ACHN (cell line): ENCODE results near the gene ITGB8.
A peak's percentile ranks its signal among the peaks of the same experiment; 100 is the strongest.

Experiments
- DNase-seq: peaks from one replicate; pipeline ENCODE4 v3.0.0-alpha.2; 2015
- in situ Hi-C: cut with HindIII; loops from 2 replicates; pipeline ENCODE4 v1.10.0; 2017; ENCODE audit warnings: low sequenced_read_pairs, low pct_ligation_motif_present, low pct_unique_long_range_greater_than_20kb

ITGB8 gene

GRCh38 chr7:20395511-20395910, 64.8 kb downstream of the ITGB8 start:
- DNase-seq = no peak
- in situ Hi-C loops = no loop called here

DNA sequence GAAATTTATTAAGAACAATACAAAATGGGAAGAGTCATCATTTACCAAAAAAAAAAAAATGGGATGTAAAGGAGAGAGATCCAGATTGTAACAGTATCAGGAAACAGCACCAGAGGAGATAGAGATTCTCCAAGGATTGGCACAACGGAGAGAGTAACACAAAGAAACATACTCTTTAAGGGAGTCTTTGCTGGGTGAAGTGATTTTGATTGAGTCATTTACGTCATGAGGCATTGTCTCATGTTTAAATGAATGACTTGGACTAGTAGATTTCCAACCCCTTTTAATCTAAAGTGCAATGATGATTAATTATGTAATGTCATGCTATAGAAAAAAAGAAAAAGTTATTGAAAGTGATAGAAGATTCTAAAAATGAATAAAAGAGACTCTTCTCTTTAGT, 68.8 kb downstream of the ITGB8 start:
- no peak for DNase-seq
- in situ Hi-C loops = no loop called here

GRCh38 chr7:20401861-20402746, 71.4 kb downstream of the ITGB8 start:
- DNase-seq = no peak
- in situ Hi-C loops = no loop called here

DNA sequence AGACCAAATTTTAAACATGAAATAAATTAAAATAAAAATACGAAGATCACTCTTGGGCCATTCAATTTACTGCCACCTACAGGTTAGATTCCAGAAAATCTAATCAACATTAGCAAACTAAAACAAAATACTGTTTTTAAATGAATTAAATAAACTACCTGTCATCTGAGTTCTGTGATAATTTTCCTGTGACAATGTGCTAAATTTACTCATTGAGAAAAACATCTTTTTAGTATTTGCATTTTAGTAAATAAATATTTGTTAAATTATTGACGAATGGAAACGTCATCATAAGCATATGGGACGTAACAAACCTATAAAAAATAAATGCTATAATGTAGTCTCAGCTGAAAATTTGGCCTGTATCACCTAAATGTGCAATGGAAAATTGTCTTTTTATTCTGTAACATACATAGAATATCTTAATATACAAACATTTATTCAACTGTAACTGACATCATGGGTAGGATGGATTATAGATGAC, 72.1 kb downstream of the ITGB8 start:
- peak; percentile 25 for DNase-seq
- in situ Hi-C loops = no loop called here

DNA sequence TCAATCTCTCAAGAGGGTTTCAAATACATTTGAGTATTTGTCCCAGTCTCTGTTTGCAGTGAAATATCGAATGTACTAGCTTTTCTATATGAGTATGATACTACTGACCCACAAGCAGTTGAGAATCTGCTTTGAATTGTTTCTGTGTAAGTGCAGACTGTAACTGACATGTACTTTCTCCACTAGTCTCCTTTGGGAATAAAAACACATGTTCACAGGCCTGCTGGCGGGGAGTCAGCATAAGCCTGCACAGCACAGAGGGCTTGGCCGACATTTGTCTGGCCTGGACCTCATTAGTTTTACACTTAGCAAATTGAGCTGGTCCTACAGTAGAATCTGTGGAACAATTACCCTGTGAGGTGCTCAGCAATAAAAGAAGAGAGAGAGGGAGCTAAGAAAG, 72.6 kb downstream of the ITGB8 start:
- in situ Hi-C loops = no loop called here
- DNase-seq = no peak

DNA sequence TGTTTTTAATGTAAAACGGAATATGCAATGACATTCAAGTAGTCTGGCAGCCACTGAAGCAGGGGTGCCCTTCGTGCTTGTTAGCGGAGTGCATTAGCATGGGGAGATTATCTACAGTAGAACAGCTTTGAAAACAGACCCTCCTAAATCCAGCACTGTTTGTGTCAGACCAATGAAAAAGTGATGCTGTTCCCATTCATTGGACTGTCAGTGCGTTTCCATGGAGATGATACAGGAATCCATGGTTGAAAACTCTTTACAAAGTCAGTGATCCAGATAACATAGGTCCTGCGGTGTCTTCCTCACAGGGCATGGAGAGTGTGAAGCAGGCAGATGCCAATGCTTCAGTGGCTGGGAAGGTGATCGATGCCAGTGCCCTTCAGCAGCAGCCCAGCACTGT, 73.6 kb downstream of the ITGB8 start:
- in situ Hi-C loops = no loop called here
- no peak for DNase-seq

DNA sequence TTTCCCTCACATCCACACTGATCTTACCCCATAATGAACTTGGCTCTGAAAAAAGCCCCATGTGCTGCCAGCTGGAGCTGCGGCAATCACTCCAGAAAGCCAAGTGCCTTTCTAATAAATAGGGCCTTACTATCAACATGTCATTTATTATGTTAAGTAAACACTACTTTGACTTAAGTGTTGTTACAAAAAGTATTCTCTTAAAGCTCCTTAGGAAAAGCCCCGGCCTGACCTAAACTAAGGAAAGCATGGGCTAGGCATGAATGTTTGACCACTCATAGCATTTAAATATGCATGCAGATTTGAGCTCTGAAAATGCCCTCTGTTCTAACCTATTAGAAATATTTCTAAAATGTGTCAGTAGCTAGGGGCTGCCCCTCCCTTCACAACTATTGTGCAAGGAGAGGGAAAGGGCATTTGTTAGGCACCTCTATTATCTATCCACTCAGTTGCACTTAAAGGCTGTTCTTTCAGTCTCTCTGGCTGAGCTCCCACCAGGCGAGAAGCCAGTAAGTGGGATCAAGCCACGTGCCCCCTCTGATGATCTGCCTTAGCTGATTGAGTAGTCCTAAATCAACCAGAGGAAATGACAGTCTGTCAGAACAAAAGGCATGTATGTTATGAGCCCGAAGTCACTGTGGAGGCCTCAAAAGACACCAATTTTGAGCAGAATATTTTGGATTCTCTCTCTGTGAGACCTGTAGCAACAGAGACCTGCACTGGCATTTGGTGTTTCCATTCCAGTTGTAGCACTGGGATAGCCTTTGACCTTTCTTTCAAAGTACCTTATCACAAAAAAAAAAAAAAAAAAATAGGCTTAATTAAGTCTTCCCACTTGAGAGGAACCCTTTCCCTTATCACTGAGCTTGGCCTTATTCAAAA, 77.1 kb downstream of the ITGB8 start:
- peak; percentile 32 for DNase-seq
- in situ Hi-C loops = no loop called here

DNA sequence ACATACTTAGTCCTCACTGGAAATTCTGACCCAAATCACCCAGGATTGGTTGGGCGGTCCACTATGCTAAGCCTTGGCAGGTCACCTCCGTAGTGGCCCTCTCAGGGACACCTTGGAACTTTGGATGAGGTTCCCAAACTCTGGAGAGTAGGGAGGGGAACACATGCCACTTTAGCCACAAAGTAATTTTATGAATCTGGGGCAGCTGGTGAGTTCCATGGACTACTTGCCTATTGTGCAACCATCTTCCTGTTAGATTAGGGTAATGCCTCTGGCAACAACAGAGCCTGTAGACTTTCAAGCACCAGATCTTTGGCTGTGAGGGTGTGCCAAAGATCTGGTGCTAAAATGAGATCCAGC, 77.7 kb downstream of the ITGB8 start:
- DNase-seq = no peak
- in situ Hi-C loops = no loop called here

- in situ Hi-C loops = no loop called here
- peak; percentile 15 for DNase-seq
Measured at GRCh38 chr7:20409961-20410360, 79.3 kb downstream of the ITGB8 start.

DNA sequence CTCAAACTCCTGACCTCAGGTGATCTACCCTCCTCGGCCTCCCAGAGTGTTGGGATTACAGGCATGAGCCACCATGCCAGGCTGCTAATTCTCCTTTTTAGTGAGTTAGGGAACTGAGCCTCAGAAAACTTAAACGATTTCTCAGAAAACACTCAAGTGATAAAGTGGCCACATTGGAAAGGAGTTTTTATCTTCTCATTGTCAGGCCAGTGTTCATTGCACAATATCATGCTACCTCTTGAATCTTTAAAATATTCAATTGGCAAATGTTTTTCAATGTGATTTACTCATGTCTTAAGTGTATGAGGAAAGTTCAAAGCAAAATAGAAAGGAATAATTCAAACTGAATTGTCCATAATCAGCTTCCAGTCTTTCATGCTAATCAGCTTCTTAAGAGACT, 80.7 kb downstream of the ITGB8 start:
- in situ Hi-C loops = no loop called here
- DNase-seq = no peak

DNA sequence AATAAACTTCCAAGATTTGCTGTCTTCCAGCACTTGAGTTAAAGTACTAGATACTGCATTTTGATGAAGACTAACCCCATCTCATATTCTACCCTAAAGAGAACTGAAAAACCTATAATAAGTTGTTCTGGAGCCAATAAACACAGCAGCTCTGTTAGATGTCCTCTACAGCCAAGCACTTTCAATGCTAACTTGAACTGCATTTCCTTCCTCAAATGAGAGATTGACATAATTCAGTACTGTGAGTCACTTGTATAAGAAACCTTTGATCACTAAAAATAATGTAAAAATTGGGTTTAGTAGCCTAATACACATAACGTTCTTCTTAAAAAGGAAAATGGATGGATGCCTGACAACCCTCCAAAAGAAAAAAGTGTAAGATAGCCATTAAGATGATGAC, 81.3 kb downstream of the ITGB8 start:
- DNase-seq = no peak
- in situ Hi-C loops = no loop called here

DNA sequence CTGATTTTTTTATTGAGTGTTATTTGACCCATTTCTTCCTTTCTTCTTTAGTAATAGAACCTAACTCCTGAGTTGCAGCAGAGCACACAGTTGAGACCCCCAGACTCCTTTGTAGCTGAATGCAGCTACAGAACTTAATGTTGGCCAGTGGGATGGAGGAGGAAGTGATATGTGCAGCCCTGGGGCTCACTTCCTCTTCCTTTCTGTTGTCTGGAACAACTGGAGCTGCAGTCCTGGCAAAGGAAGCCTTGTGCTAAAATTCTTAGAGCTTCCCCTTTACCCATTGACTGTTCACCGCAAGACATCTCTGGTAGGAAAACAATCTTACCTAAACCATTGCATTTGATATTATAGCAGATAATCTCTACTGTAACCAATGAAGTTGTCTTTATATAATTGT, 86.6 kb downstream of the ITGB8 start:
- no peak for DNase-seq
- in situ Hi-C loops = no loop called here

GRCh38 chr7:20417675-20418382, 87.1 kb downstream of the ITGB8 start:
- DNase-seq = no peak
- in situ Hi-C loops = no loop called here

DNA sequence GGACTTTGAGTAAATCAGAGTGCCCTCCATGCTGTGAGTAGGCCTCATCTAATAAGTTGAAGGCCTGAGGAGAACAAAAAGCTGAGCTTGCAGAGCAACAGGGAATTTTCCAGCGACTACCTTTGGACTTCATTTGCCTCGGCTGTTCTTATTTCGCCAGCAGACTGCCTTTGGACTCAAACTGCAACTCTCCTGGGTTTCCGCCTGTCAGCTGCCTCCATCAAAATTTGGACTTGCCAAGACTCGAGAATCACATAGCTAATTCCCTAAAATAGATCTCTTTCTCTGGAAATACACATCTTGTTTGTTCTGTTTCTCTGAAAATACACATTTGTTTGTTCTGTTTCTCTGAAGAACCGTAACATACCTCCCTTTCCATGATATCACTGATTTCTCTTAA, 93.8 kb downstream of the ITGB8 start:
- in situ Hi-C loops = no loop called here

GRCh38 chr7:20430664-20431063, 100.0 kb downstream of the ITGB8 start:
- in situ Hi-C loops = no loop called here
- DNase-seq = no peak

More for the DNA sequence above, 93.8 kb downstream of the ITGB8 start:
- no peak for DNase-seq

DNA sequence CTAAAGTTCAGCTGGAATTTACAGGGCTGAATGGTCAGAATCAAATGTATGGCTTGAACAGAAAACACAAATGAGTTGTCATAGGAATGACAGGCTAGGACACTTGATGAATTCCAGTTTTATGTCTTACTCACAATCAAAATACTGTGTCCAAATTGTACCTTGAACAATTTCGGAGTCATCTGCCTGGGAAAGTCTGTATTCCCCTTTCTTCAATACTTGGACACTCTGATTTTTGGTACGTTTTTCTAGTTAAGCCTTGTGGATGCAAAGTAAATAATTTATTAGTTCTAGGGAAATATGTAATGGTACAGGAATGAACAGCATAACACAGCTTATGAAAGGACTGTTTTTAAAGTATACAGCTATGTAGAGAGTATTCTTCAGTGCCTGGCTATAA, 100.4 kb downstream of the ITGB8 start:
- in situ Hi-C loops = no loop called here
- DNase-seq = no peak

DNA sequence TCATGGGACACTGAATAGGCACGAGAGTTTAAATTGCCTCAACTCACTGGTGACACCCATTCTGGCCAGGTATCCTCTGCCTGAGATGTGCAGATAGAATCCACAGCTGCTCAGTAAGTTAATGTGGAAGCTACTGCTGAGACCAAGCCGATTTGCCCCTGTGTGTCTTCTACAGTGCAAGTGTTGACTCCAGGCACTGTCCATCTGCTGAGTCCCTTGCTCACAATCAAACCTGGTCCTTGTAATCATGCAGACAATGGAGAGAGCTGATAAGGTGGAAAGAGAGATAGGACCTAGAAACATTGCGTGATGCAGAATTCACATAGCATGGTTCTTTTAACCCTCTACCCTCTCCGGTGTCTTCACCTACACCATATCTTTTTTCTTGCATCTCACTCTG, 101.4 kb downstream of the ITGB8 start:
- in situ Hi-C loops = no loop called here
- no peak for DNase-seq

DNA sequence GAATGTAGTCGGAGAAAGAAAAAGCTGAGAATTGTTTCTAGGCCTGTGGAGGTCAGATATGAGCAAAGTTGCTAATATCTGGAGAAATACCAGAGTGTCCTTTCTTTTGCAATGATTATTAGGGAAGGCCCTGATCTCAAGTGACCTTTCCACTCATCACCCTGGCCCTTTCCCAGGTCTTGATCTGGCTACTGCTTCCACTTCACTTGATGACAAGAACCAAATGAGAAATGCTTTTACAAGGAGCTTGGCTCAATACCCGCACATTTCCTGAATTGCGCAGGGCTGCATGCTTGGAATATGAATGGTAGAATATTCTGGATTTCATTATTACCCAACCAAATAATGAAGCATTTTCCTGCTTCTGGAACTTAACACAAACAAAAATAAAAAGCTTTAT, 104.6 kb downstream of the ITGB8 start:
- in situ Hi-C loops = no loop called here

DNA sequence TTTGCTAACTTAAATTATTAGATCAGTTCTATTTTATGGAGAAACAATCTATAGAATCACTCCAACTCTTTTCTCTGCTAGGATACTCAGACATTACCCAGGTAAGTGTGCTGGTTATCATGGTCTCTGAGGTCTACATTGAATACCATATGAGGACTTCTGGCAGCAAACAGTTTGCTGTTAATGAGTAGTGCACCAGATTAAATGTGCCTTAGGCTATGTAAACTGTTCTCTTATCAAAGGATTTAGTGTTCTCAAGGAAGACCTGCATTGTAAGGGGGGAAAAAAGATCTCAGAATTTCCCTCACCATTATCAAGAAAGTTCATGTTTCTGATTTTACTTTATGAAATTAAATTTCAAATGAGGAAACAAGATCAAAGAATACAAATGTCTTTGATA, 107.5 kb downstream of the ITGB8 start:
- no peak for DNase-seq
- in situ Hi-C loops = no loop called here

More for the DNA sequence above, 104.6 kb downstream of the ITGB8 start:
- DNase-seq = no peak
